K562 (cell line): Measurements from ENCODE around the gene SCAMP2. TPM values are rescaled to one million over a fixed set of nuclear protein-coding genes. Genes with fewer than 3 reads are reported as not detected.

ENCODE experiments used
- ATAC-seq: fragments of 200-7000 bp; cut with Tn5 transposase; 3 replicates; pipeline ENCODE4 v1.9.1; 2020; ENCODE audit warnings: moderate library complexity
- BruUV-seq: library from RNA; stranded (reverse); fragments of 400-500 nt; replicated peaks from 2 replicates; lab custom pipeline; 2021; lab: Mats Ljungman, UMichigan
- CTCF ChIA-PET: fragments of 300-600 bp; formaldehyde crosslinking; extraction: SDS; loops from one replicate; lab custom pipeline; 2021; ENCODE audit warnings: low intra/inter-chr PET ratio; lab: Yijun Ruan, JAX
- POLR2A ChIA-PET: fragments of 300-600, 350-650 bp; sonication (Branson Sonifier 250); formaldehyde crosslinking; extraction: SDS; loops from one replicate; lab custom pipeline; 2021; ENCODE audit warnings: antibody characterized with exemption, inconsistent platforms; lab: Yijun Ruan, JAX
- DNase-seq, 4 experiments: peaks; one replicate each; pipeline versions ENCODE4 v3.0.0 to v3.0.0-alpha.2; 2011 to 2018; ENCODE audit warnings: low spot score in 3 of 4, mixed read lengths in 3 of 4; ENCODE audit errors: extremely low read depth in 1 of 4
- FAIRE-seq: peaks from 2 replicates; lab custom pipeline; 2011; peaks lifted over from hg19 to GRCh38; lab: Jason Lieb, UNC
- H2AFZ ChIP-seq: 2 replicates; pipeline ENCODE4 v1.6.0; 2011; ENCODE audit warnings: low read depth, low read length, control low read depth, inconsistent platforms
- H3K27ac ChIP-seq: fragments of 200-600 bp; 3 replicates; pipeline ENCODE4 v1.8.0; 2011; ENCODE audit warnings: low read depth, mild to moderate bottlenecking, control low read depth, inconsistent platforms, low read length, moderate library complexity, mixed read lengths; ENCODE audit errors: extremely low read depth
- H3K27me3 ChIP-seq, 2 experiments: fragments of 300-600 bp in 1 of 2; 2 replicates in 1 of 2; 3 replicates in 1 of 2; pipeline versions ENCODE4 v1.6.0 to v1.8.0; 2011; ENCODE audit warnings: inconsistent platforms in 2 of 2, low read length in 2 of 2, mild to moderate bottlenecking in 1 of 2, mixed read lengths in 1 of 2, moderate library complexity in 1 of 2; ENCODE audit not compliant: control insufficient read depth in 2 of 2, insufficient read depth in 2 of 2
- H3K36me3 ChIP-seq: fragments of 300-600 bp; 3 replicates; pipeline ENCODE4 v1.8.0; 2011; ENCODE audit warnings: mild to moderate bottlenecking, low read length, inconsistent platforms; ENCODE audit not compliant: control insufficient read depth, insufficient read depth
- H3K4me1 ChIP-seq, 2 experiments: fragments of 200-600 bp in 1 of 2; replicated peaks in 1 of 2; 2 replicates in 1 of 2; 3 replicates in 1 of 2; pipeline versions ENCODE4 v1.5.1 to v1.8.0; 2011; ENCODE audit warnings: inconsistent platforms in 2 of 2, low read length in 2 of 2, mild to moderate bottlenecking in 1 of 2, mixed read lengths in 1 of 2, moderate library complexity in 1 of 2; ENCODE audit not compliant: control insufficient read depth in 2 of 2, insufficient read depth in 2 of 2
- H3K4me2 ChIP-seq: 2 replicates; pipeline ENCODE4 v1.6.1; 2011; ENCODE audit warnings: low read length, control low read depth, inconsistent platforms, mixed read lengths; ENCODE audit not compliant: insufficient read depth
- H3K4me3 ChIP-seq: fragments of 200-600 bp; sonication (generic), shearing (Covaris generic); 2 replicates; pipeline ENCODE4 v1.5.1; 2016; ENCODE audit warnings: control low read depth, inconsistent platforms
- H3K79me2 ChIP-seq: fragments of 200-600 bp; 3 replicates; pipeline ENCODE4 v1.8.0; 2011; ENCODE audit warnings: low read length, inconsistent platforms; ENCODE audit not compliant: control insufficient read depth, insufficient read depth
- H3K9ac ChIP-seq, 2 experiments: 2 replicates each; pipeline versions ENCODE4 v1.6.0 to v1.6.1; 2011; ENCODE audit warnings: low read depth in 2 of 2, low read length in 2 of 2, control low read depth in 1 of 2, inconsistent platforms in 1 of 2, mild to moderate bottlenecking in 1 of 2, mixed read lengths in 1 of 2; ENCODE audit not compliant: insufficient read depth in 1 of 2
- H3K9me1 ChIP-seq: one replicate; pipeline ENCODE4 v1.6.0; 2011; ENCODE audit warnings: inconsistent platforms, mild to moderate bottlenecking, low read length, moderate library complexity; ENCODE audit not compliant: control insufficient read depth, insufficient read depth
- H3K9me3 ChIP-seq: replicated peaks from 2 replicates; pipeline ENCODE4 v1.5.1; 2011; ENCODE audit warnings: low read depth, low read length, inconsistent platforms; ENCODE audit not compliant: control insufficient read depth, insufficient read depth
- H4K20me1 ChIP-seq: replicated peaks from 2 replicates; pipeline ENCODE4 v1.6.1; 2011; ENCODE audit warnings: low read length, inconsistent platforms, mixed read lengths; ENCODE audit not compliant: control insufficient read depth, insufficient read depth
- ARID3B ChIP-seq: fragments of 250-450 bp; sonication (Bioruptor Pico); IDR thresholded peaks from 2 replicates; pipeline ENCODE4 v1.4.0; 2020; ENCODE audit warnings: borderline replicate concordance
- FOXK2 ChIP-seq, 2 experiments: fragments of 450-650 bp; IDR thresholded peaks in 1 of 2; conservative IDR thresholded peaks in 1 of 2; 2 replicates each; pipeline ENCODE4 v1.6.1; 2016; ENCODE audit warnings: low read depth in 2 of 2, mild to moderate bottlenecking in 1 of 2
- HMBOX1 ChIP-seq: sonication (generic); IDR thresholded peaks from 2 replicates; pipeline ENCODE4 v1.6.1; 2016
- KAT7 ChIP-seq: sonication (generic); formaldehyde crosslinking; IDR thresholded peaks from 2 replicates; pipeline ENCODE4 v1.8.0; 2022; ENCODE audit warnings: missing genetic modification reagents, mild to moderate bottlenecking, borderline replicate concordance
- ZNF174 ChIP-seq: fragments of 250-450 bp; sonication (Bioruptor Pico); IDR thresholded peaks from 2 replicates; pipeline ENCODE4 v1.4.0; 2020; ENCODE audit warnings: mild to moderate bottlenecking
- ZNF639 ChIP-seq, 2 experiments: fragments of 200-800 bp in 1 of 2; sonication (Bioruptor generic) in 1 of 2; sonication (generic) in 1 of 2; formaldehyde crosslinking in 1 of 2; IDR thresholded peaks in 1 of 2; conservative IDR thresholded peaks in 1 of 2; 2 replicates each; pipeline versions ENCODE4 v1.5.0 to v1.6.1; 2016 to 2020; ENCODE audit warnings: missing compliant biosample characterization in 1 of 2, missing genetic modification characterization in 1 of 2, missing genetic modification reagents in 1 of 2
- in situ Hi-C: fragments of 300-500 bp; cut with MboI; formaldehyde crosslinking; loops from 4 replicates; pipeline ENCODE4 v1.15.0; 2018; ENCODE audit warnings: inconsistent platforms, mixed read lengths
- intact Hi-C: fragments of 100-400 bp; cut with micrococcal nuclease; formaldehyde crosslinking; loops from 2 replicates; pipeline ENCODE4 v1.14.2; 2022
- polyA plus RNA-seq, 8 experiments: library from polyadenylated mRNA; depleted of rRNA in 4 of 8; stranded (reverse) in 5 of 8; unstranded in 3 of 8; fragments of >200 nt; fragmentation: Nextera tagmentation in 2 of 8; fragmentation: Illumina TruSeq in 1 of 8; extraction: Ambion mirVana in 2 of 8; extraction: Trizol in 1 of 8; gene quantifications; 2 replicates each; pipeline versions ENCODE4 v1.2.1 to v1.2.3, GENCODE V29; 2011 to 2014; ENCODE audit warnings: inconsistent platforms in 1 of 8, missing spikeins in 1 of 8
- total RNA-seq, 7 experiments: library from RNA; depleted of rRNA in 6 of 7; stranded (reverse); fragments of >200 nt in 6 of 7; fragmentation: Illumina TruSeq in 2 of 7; extraction: Trizol in 2 of 7; gene quantifications; 2 replicates each; pipeline versions ENCODE4 v1.2.1 to v1.2.3, GENCODE V29; 2011 to 2021; ENCODE audit warnings: low replicate concordance in 1 of 7

SCAMP2 gene
- total and polyA plus RNA-seq, 9 of the 15 experiments (the other 6 are each of a cell fraction or from before 2014, with no cell fraction given): 5.9 to 61.1 (median 20.1) TPM

- Histone ChIP-seq H3K27ac (no peak overlapping the region), H2AFZ (no peak overlapping the region), H3K79me2 (peaks cover 73% of the 10 kb centered on the region), H3K9me1 (peaks cover 1% of the 10 kb centered on the region), H3K27me3 (no peaks in the 10 kb centered on the region), H3K9ac (no peak overlapping the region), H3K4me2 (no peak overlapping the region), H3K4me1 (peaks cover 19 to 22% of the 10 kb centered on the region in 2 experiments; a peak in 4 of 5 replicates), H3K9me3 (no peaks in the 10 kb centered on the region; the same call in 1 of the 2 replicates), H4K20me1 (peaks cover 10% of the 10 kb centered on the region; the same call in 1 of the 2 replicates), H3K36me3 (peaks cover 38% of the 10 kb centered on the region), H3K4me3 (no peak overlapping the region)
- ChIA-PET CTCF (no interaction called here), POLR2A (interaction anchor here (1.1 to 2.0 kb wide), 6 partner anchors 10 to 32 kb away, joined by 3 to 7 read pairs (median 5); partner anchors contain the start of gene ULK3)
- no peak for TF ChIP-seq ZNF174 (CRISPR knock-in tag)
- TF ChIP-seq FOXK2 (conservative IDR thresholded peaks at IDR 0.05 in 1 of 2, IDR thresholded peaks at IDR 0.05 in 1 of 2; ENCODE audit: low read depth in 2 of 2): no peak
- no peak for TF ChIP-seq HMBOX1
- TF ChIP-seq KAT7 (CRISPR knock-in tag): no peak
- TF ChIP-seq ZNF639 (CRISPR knock-in tag; conservative IDR thresholded peaks at IDR 0.05 in 1 of 2, IDR thresholded peaks at IDR 0.05 in 1 of 2): no peak
- TF ChIP-seq ARID3B (CRISPR knock-in tag): no peak
- in situ Hi-C loops: no loop called here
- FAIRE-seq (no peak), ATAC-seq (no peak), DNase-seq (no peak)
- intact Hi-C loops: no loop called here
- BruUV-seq: no TSS peak
These were observed 3.8 kb downstream of the SCAMP2 start for GRCh38 chr15:74869372-74869725.
